HAP-1 (cell line): ENCODE measurements around the gene ABAT.

Experiments
- DNase-seq, 2 experiments: peaks; one replicate each; pipeline ENCODE4 v3.0.0-alpha.2; 2016 to 2020; ENCODE audit warnings: low spot score in 2 of 2
- H3K27me3 ChIP-seq: fragments of 250-450 bp; sonication (Bioruptor Pico); 2 replicates; pipeline ENCODE4 v1.5.1; 2020; ENCODE audit warnings: low read depth, mild to moderate bottlenecking, moderate library complexity
- H3K36me3 ChIP-seq: fragments of 250-450 bp; sonication (Bioruptor Pico); replicated peaks from 2 replicates; pipeline ENCODE4 v1.5.1; 2020; ENCODE audit warnings: mild to moderate bottlenecking
- H3K4me1 ChIP-seq: fragments of 250-450 bp; sonication (Bioruptor Pico); 2 replicates; pipeline ENCODE4 v1.5.1; 2020; ENCODE audit warnings: mild to moderate bottlenecking
- H3K4me3 ChIP-seq: fragments of 250-450 bp; sonication (Bioruptor Pico); 2 replicates; pipeline ENCODE4 v1.5.1; 2020; ENCODE audit warnings: mild to moderate bottlenecking, moderate library complexity
- H3K9me3 ChIP-seq: fragments of 250-450 bp; sonication (Bioruptor Pico); 2 replicates; pipeline ENCODE4 v1.5.1; 2020; ENCODE audit warnings: mild to moderate bottlenecking, moderate library complexity
- in situ Hi-C: fragments of 300-500 bp; cut with MboI; formaldehyde crosslinking; loops from 3 replicates; pipeline ENCODE4 v1.14.3; 2020; ENCODE audit warnings: low sequenced_read_pairs, inconsistent platforms, mixed read lengths

ABAT gene

DNA sequence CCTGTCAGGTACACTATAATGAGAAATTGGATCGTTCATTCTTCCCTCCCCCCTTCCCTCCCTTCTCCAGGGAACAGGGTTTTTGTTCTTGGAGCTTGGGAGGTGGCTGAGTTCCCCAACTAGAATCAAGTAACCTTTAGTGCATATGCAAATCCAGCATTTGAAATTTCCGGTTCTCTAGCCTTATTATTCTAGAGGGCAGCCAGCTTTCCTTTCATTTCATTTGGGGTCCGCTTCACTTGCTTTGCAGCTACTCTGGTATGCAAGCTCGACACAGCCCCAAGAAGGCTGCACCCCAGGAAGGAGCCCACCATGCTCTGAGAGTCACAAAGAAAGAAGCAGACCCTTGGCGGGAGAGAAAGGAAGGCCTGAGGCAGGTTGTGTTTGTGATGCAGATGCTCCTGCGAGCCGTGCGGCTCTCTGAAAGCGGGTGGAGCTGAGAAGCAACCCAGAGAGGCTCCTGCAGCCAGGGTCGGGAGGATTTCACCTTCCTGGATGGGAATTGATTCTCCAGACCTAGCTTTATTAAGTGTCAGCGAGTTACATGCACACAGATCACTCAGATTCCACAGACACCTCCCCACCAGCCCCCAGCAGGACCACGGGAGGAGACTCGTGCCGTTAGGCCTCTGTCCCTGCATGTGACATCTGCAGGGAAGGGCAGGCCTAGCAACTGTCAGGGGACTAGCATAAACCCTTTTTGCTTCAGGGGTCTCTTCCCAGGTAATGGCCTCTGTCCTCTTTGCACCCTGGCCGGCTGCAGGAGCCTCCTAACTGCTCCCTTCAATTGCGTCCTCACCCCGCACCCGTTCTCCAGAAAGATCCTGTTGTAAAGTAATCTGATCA, 157.7 kb downstream of the ABAT start:
- in situ Hi-C loops, result no loop called here
- H3K4me1 ChIP-seq, result peaks cover 14% of the 10 kb centered on the region
- peaks cover 30% of the 10 kb centered on the region for H3K36me3 ChIP-seq
- H3K9me3 ChIP-seq, result no peaks in the 10 kb centered on the region
- peak; percentile 75 to 76 for DNase-seq
- H3K4me3 ChIP-seq, result peak overlapping the region; percentile 6; the same call in 1 of the 2 replicates
- H3K27me3 ChIP-seq, result no peaks in the 10 kb centered on the region

DNA sequence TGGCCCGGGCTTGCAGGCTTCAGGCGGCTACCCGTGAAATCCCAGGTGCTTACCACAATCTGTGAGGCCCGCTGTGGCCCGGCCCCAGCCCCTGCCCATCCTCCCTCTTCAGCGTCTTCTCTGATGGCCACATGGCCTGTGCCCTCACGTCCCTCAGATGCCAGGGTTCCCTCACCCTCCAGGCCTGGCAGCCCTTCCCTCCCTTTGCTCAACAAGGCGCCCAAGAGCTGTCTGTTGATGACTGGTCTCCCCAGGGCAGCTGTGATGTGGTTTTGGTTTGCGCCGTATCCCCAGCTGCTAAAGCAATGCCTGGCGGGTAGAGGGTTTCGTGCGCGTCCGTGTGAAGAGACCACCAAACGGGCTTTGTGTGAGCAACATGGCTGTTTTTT, 158.3 kb downstream of the ABAT start:
- peaks cover 33% of the 10 kb centered on the region for H3K36me3 ChIP-seq
- peaks cover 14% of the 10 kb centered on the region for H3K4me1 ChIP-seq
- H3K9me3 ChIP-seq, result no peaks in the 10 kb centered on the region
- no peak for DNase-seq
- no peaks in the 10 kb centered on the region for H3K27me3 ChIP-seq
- no peak overlapping the region for H3K4me3 ChIP-seq
- in situ Hi-C loops, result no loop called here
